ENCODE results near the gene CREB3.

Gene CREB3, protein sequence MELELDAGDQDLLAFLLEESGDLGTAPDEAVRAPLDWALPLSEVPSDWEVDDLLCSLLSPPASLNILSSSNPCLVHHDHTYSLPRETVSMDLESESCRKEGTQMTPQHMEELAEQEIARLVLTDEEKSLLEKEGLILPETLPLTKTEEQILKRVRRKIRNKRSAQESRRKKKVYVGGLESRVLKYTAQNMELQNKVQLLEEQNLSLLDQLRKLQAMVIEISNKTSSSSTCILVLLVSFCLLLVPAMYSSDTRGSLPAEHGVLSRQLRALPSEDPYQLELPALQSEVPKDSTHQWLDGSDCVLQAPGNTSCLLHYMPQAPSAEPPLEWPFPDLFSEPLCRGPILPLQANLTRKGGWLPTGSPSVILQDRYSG

GRCh38 chr9:35732185-35732799, at the start of gene CREB3, which contains the start of gene TLN1:
Gene CREB3, plus strand, starts transcription at chr9:35732666. Its CDS starts 107 bp downstream, at chr9:35732773.
Gene TLN1, minus strand, starts transcription at chr9:35732195. Its CDS starts 6,501 bp downstream, at chr9:35725694.
- peak; percentile 99 for DNase-seq

DNA sequence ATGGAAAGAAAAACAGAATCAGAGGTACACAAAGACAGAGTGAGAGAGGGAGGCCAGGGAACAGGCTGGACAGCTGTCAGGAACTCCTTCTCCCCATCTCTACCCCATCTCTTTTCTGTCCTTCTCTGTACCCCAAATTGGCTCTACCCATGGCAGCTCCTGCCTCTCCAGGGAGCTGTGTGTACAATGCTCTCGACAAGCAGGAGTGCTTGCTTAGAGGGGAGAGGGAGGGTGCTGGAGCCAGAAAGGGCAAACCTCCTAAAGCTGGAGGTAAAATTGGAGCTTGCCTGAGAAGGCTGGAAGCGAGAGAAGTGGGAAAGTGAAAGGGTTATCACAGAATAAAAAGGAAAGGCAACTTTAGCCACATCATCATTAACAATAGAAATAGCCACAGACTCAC, 49.1 kb upstream of the CREB3 start:
- DNase-seq, result no peak

GRCh38 chr9:35684921-35685320, 47.5 kb upstream of the CREB3 start:
- no peak for DNase-seq

GRCh38 chr9:35685506-35685905, 47.0 kb upstream of the CREB3 start:
- DNase-seq, result no peak

- DNase-seq, result no peak
Measured at GRCh38 chr9:35686222-35687203, 46.0 kb upstream of the CREB3 start.

GRCh38 chr9:35687306-35687705, 45.2 kb upstream of the CREB3 start:
- DNase-seq, result no peak

DNA sequence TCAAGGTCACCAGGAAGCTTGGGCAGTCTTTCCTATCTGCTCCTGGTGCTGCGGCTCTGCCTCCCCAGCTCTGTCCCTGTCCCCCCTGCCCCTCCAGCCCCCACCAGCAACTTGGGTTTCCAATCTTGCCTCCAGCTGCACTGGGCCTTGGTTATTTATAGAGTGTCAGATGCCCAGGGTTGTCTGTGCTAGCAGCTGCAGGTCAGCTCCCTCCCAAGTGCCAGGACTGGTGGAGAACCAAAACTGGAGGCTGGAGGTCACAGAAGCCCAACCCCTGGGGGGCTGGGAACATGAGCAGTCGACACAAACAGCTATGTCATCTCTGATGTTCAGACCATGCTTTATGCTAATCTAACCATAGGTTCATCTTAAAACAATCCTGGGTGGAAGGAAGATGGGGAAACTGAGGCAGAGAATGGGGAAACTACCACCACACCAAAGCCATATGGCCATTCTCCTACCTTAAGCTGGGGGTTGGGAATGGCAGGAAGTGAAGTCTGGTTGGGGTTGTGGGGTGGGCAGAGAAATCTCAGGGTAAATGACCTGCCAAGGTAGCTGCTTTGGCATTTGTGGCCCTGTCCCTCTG, 44.4 kb upstream of the CREB3 start:
- no peak for DNase-seq

DNA sequence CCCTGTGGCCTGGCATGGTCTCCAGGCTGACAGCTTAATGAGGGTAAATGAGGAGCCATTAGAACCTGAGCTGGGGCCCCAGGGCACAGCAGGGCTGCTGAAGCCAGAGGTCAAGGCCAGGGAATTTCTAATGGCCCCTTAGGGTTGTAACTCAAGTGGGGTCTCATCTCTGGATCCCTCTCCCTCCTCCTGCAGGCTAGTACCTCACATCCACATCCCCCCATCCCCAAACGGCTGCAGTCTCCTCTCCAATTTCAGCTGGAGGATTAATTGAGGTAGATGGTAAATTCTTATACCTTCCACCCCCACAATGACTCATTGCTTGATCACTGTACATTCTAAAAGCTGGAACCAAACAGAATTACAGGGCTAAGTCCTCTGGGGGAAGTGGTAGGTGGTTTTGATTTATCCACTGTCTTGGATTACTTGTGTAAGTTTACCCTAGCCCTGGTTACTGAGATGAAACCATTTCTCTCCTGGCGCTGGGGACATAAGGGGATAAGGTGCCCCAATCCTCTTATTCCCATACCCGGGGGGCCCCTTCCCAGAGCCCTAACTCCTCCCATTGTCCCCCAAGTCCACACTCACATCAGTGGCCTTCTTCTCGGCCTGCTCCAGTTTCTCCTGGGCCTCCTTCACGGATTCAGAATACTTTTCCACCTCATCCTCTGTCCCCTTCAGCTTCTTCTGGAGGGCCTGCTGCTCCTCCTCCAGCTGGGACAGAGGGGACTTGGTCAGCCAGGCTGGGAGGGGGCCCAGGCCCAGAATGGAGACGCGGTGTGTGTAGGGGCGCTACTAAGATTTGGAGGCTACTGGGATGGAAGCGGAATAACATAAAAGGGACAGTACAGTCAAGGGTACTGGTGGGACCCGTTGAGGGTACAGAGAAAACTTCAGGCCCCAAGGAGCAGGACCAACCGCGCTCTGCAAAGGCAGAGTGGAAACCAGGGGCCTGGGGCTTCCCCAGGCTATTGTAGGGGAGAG, 43.6 kb upstream of the CREB3 start:
- DNase-seq, result peak; percentile 36

GRCh38 chr9:35689542-35690293, 42.7 kb upstream of the CREB3 start, which contains the start of gene TPM2:
Gene TPM2, minus strand, starts transcription at chr9:35689925. Its CDS starts 108 bp downstream, at chr9:35689817.
- no peak for DNase-seq

DNA sequence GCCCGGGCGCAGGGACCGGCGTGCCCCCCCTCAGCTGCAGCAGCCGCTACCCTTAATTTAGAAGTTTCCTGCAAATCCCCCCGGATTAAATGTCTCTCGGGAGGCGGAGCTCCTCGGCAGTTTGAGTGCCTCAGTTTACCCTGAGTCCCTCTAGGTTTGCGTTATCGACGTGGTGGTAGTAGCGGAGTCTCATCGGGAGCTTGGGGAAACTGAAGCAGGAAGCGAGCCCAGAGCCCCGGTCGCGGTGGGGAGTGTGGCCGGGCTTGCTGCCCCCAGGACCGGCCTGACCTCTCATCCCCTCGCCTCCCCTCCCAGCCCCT, 42.2 kb upstream of the CREB3 start:
- no peak for DNase-seq

GRCh38 chr9:35690614-35691333, 41.7 kb upstream of the CREB3 start:
- DNase-seq, result peak; percentile 69

DNA sequence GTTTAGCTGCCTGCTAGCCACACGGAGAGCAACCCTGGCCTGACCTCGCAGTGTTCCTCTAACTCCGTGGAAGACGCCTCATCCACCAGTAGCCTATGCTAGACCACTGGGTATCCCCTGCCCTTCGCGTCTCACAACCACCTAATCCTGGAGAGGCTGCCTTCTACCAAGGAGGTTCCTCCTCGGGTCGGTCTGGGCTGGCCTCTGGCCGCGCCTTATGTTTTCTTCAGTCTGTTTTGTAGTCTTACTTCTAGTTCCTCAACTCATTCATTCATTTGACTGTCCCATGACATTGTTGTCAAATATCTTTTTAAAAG, 41.2 kb upstream of the CREB3 start:
- DNase-seq, result no peak

DNA sequence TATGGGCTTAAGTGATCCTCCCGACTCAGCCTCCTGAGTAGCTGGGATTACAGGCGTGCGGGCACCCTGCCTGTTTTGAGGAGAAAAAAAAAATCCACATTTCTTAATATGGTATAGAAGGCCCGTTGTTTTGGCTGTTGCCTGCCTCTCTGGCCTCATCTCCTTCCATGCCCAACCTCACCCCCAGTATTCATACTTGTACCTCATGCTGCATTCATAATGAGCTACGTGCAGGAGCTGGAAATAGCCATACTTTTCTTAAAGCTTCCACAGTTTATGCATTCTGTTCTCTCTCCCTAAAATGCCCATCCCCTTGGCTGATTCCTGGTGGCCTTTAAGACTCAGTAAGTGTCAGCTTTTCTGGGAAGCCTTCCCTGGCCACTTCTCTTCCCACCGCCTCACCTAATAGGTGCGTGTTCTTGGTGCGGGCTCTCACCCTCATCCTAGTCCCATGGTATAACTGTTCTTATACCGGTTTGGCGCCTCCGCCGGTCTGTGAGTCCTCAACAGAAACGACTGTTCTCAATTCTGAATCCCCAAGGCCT, 40.6 kb upstream of the CREB3 start:
- DNase-seq, result no peak

DNA sequence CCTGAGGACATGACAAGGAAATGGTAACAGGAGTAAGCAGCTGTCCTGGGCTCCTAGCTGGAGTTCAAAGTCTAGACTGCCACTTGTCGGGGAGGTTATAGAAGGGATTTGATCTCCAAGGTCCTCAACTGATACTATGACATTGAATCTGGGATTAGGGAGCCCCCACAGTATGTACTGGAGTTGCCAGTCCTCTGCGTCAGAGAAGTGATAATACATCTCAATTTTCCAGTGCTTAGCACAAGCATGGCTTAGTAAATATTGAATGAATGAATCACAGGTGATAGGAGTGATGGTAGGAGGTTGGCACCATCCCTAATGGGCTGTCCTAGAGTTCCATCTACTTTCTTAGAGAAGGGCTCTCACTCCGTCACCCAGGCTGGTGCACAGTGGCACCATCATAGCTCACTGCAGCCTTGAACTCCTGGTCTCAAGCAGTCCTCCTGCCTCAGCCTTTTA, 36.5 kb upstream of the CREB3 start:
- no peak for DNase-seq

DNA sequence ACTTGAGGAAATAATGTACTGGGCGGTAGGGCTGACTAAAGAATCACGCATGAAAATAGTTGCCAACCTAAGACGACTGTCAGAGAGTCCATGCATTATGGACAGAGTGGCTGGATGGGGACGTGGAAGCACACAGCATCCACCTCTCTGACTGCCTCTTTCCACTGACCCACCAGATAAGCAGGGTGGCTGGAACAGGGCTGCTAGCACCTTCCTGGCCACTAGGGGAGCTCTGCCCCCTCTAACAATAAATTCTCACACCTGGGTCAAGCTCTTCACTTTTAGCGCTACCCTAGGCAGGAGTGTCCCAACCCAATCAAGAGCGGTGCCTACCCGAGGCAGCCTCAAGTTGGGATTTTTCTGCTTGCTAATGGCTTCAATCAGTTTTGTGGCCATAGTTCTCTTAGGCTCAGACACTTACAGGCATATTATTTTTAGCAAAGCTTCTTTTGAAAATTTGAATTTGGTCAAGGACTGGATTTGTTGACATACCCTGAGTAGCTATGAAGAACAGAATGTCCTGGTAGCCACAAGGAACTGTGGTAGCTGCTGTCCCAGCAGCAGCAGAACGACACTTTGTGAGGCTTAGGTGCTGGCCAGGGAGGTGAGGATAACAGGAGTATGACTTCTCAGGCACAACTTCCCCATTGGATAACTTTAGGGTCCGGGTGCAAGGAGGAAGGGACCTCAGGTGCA, 35.8 kb upstream of the CREB3 start:
- peak; percentile 77 for DNase-seq

GRCh38 chr9:35697486-35697885, 35.0 kb upstream of the CREB3 start:
- no peak for DNase-seq

DNA sequence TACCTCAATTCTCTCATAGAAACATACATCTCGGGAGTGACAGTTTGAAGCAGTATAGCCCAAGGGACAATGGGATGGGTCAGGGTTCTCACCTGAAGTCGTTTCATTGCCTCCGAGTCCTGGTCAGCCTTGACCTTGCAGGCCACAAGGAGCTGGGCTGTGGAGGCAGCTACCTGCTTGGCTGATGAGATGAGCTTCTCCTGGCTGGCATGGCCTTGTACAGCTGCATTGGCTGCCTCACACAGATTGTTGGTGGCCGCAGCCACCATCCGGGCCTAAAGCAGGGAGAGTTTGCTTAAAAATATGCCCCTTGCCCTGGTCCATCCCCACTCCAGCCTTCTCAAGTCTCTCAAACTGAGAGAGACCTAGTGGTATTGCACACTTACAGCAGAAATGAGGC, 34.2 kb upstream of the CREB3 start:
- DNase-seq, result no peak

DNA sequence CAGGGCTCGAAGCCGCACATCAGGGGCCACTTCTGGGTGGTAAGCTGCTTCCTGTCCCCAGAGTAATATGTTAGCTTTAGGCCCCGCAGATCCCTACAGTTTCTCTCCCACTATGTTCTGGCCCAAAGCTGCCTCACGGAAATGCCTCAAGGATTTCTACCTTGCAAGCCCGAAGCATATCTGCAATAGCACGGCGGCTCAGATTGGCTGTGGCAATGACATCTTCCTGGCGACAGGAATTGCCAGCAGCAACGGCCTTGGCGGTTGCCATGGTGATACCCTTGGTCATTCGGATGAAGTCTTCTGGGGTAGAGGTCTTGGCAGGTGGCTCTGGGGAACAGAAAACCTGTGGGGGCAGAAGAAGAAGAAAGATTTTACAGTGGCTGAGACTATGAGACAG, 32.4 kb upstream of the CREB3 start:
- no peak for DNase-seq

- DNase-seq, result no peak
Measured at GRCh38 chr9:35700942-35701341, 31.5 kb upstream of the CREB3 start.
